Measurements from ENCODE around the gene DGKH. TPM values are rescaled to one million over a fixed set of nuclear protein-coding genes. Genes with fewer than 3 reads are reported as not detected.
A peak's percentile ranks its signal among the peaks of the same experiment; 100 is the strongest.
"Not testable (repeated sequence)": the region's sequence is repeated elsewhere in the genome, so short reads cannot be mapped to it uniquely, and the experiment has no call there.

The DGKH gene
- total RNA-seq, 2 experiments from 2014 or later = 15.2 to 15.8 TPM

- H3K4me1 Mint-ChIP-seq (ENCODE audit: low read depth) = no peaks in the 10 kb centered on the region
- ATAC-seq (no peak), DNase-seq (no peak)
- no peak overlapping the region for H3K4me3 Mint-ChIP-seq
- no peaks in the 10 kb centered on the region for H3K9me3 Mint-ChIP-seq
- intact Hi-C loops (cut with micrococcal nuclease) = no loop called here
- POLR2A ChIA-PET = no interaction called here
- no peak overlapping the region for H3K27ac Mint-ChIP-seq
- peaks cover 19% of the 10 kb centered on the region for H3K36me3 Mint-ChIP-seq (ENCODE audit: low read depth)
- TF ChIP-seq CTCF (IDR thresholded peaks at IDR 0.05) = no peak
- H3K27me3 Mint-ChIP-seq = no peaks in the 10 kb centered on the region
- CTCF ChIA-PET = no interaction called here
Measured at GRCh38 chr13:42223681-42224080, 175.2 kb downstream of the DGKH start.

- Mint-ChIP-seq H3K4me1 (ENCODE audit: low read depth) (no peaks in the 10 kb centered on the region), H3K4me3 (no peak overlapping the region), H3K27ac (no peak overlapping the region), H3K36me3 (ENCODE audit: low read depth) (peaks cover 22% of the 10 kb centered on the region), H3K27me3 (no peaks in the 10 kb centered on the region), H3K9me3 (no peaks in the 10 kb centered on the region)
- TF ChIP-seq CTCF (IDR thresholded peaks at IDR 0.05) = no peak
- ChIA-PET CTCF (no interaction called here), POLR2A (interaction anchor here (1.0 kb wide), 1 partner anchor 25 kb away, joined by 3 read pairs; no protein-coding TSS in a partner anchor)
- intact Hi-C loops (cut with micrococcal nuclease) = no loop called here
- DNase-seq (no peak), ATAC-seq (no peak)
Measured at GRCh38 chr13:42225051-42225450, 176.6 kb downstream of the DGKH start.

GRCh38 chr13:42226759-42227158 is 178.3 kb downstream of the DGKH start:
- H3K36me3 Mint-ChIP-seq (ENCODE audit: low read depth) = peaks cover 22% of the 10 kb centered on the region
- H3K4me3 Mint-ChIP-seq; H3K9me3 Mint-ChIP-seq; H3K4me1 Mint-ChIP-seq (ENCODE audit: low read depth); H3K27me3 Mint-ChIP-seq; intact Hi-C loops (cut with micrococcal nuclease); DNase-seq; ATAC-seq; H3K27ac Mint-ChIP-seq: not testable (repeated sequence)
- POLR2A ChIA-PET = interaction anchor here (0.6 kb wide), 1 partner anchor 617 kb away, joined by 3 read pairs; no protein-coding TSS in a partner anchor
- CTCF ChIA-PET = interaction anchor here (0.5 kb wide), 1 partner anchor 440 kb away, joined by 3 read pairs; no protein-coding TSS in a partner anchor

- no peaks in the 10 kb centered on the region for H3K4me1 Mint-ChIP-seq (ENCODE audit: low read depth)
- H3K9me3 Mint-ChIP-seq = no peaks in the 10 kb centered on the region
- POLR2A ChIA-PET = no interaction called here
- intact Hi-C loops (cut with micrococcal nuclease) = no loop called here
- CTCF ChIA-PET = no interaction called here
- peak; percentile 35 for TF ChIP-seq CTCF (IDR thresholded peaks at IDR 0.05)
- no peak overlapping the region for H3K4me3 Mint-ChIP-seq
- peaks cover 22% of the 10 kb centered on the region for H3K36me3 Mint-ChIP-seq (ENCODE audit: low read depth)
- no peak overlapping the region for H3K27ac Mint-ChIP-seq
- no peak for DNase-seq
- H3K27me3 Mint-ChIP-seq = no peaks in the 10 kb centered on the region
- ATAC-seq = no peak
Measured at GRCh38 chr13:42228527-42228926, 180.1 kb downstream of the DGKH start.

GRCh38 chr13:42229287-42229686 is 180.8 kb downstream of the DGKH start:
- ATAC-seq (no peak), DNase-seq (no peak)
- intact Hi-C loops (cut with micrococcal nuclease) = no loop called here
- Mint-ChIP-seq H3K4me1 (ENCODE audit: low read depth) (no peaks in the 10 kb centered on the region), H3K36me3 (ENCODE audit: low read depth) (peaks cover 19% of the 10 kb centered on the region), H3K27ac (no peak overlapping the region), H3K4me3 (no peak overlapping the region), H3K27me3 (no peaks in the 10 kb centered on the region), H3K9me3 (no peaks in the 10 kb centered on the region)
- POLR2A ChIA-PET = no interaction called here
- CTCF ChIA-PET = no interaction called here
- TF ChIP-seq CTCF (IDR thresholded peaks at IDR 0.05) = no peak

- ATAC-seq = no peak
- intact Hi-C loops (cut with micrococcal nuclease) = no loop called here
Measured at GRCh38 chr13:42232671-42233070, 184.2 kb downstream of the DGKH start.

More at GRCh38 chr13:42232671-42233070, 184.2 kb downstream of the DGKH start:
- H3K9me3 Mint-ChIP-seq = no peaks in the 10 kb centered on the region
- no peak for TF ChIP-seq CTCF (IDR thresholded peaks at IDR 0.05)
- ChIA-PET CTCF (no interaction called here), POLR2A (no interaction called here)
- no peak overlapping the region for H3K27ac Mint-ChIP-seq
- H3K4me1 Mint-ChIP-seq (ENCODE audit: low read depth) = no peaks in the 10 kb centered on the region
- H3K4me3 Mint-ChIP-seq = no peak overlapping the region
- DNase-seq = no peak
- H3K27me3 Mint-ChIP-seq = no peaks in the 10 kb centered on the region
- H3K36me3 Mint-ChIP-seq (ENCODE audit: low read depth) = peaks cover 7% of the 10 kb centered on the region
